ENCODE results near the gene WDR75.
"Not testable (repeated sequence)": the region's sequence is repeated elsewhere in the genome, so short reads cannot be mapped to it uniquely, and the experiment has no call there.

The WDR75 gene

GRCh38 chr2:189440947-189441708, at the start of gene WDR75:
WDR75 (plus strand) TSS chr2:189441474; CDS start chr2:189441493, 19 bp downstream.
- DNase-seq (ENCODE audit: low spot score) = peak; percentile 94

DNA sequence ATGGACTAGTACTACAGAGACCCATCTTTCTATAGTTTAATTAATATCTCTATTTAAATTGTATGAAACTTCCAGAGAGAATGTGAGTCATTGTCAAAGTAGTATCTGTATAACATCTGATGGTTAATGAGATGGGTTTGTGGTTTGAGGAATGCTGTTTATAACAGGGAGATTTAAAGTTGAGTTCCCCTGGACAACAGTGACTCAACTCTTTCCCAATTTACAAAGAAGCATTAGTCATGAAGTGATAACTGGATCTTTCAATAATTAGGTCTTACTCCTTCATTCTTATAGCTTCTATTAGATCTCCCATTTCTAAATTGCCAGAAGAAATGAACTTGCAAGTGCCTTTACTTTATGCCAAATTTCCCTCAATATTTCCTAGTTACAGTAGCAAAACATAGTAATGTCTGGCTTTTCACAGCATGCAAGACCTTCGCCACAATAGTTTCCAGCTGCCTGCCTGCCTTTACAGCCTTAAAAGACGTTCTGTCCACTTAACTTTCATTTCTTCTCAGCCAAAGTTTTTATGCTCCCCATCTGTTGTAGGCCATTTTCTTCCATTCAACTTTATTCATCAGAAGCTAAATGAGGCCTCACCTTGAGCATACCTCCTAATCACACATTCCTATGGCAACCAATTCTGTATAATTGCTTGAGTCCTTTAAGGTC, 47.7 kb upstream of the WDR75 start:
- no peak for DNase-seq (ENCODE audit: low spot score)

- no peak for DNase-seq (ENCODE audit: low spot score)
These were observed 46.7 kb upstream of the WDR75 start for GRCh38 chr2:189394525-189394924.

- DNase-seq (ENCODE audit: low spot score) = no peak
These were observed 38.3 kb upstream of the WDR75 start for GRCh38 chr2:189402932-189403331.

DNA sequence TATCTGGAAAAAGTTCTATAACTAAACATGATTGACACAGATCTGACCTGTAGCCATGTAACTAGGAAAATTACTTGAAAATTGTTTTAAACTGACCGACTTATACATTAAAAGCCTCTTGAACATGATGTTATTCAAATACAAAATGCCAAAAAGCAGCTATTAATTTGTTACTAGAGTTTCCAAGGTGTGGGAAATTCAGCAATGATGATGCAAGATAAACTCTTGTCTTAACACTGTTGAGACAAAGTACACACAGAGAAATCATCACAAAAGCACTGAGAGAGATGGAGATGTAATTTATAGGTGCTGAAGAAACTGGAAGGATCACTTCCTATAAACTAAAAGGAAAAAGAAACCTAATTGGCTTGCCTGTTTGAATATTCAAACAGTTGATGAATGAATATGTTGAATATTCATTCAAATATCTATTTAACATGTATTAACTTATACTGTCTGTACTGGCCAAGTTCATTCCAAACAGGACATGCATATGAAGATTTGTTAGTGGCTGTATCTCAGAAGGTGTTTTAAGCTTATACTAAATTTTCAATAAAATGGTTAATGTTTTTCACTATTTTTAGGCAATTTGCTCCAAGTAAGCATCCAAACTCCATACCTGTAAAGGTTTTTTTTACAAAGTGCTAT, 34.6 kb upstream of the WDR75 start:
- DNase-seq (ENCODE audit: low spot score) = no peak

DNA sequence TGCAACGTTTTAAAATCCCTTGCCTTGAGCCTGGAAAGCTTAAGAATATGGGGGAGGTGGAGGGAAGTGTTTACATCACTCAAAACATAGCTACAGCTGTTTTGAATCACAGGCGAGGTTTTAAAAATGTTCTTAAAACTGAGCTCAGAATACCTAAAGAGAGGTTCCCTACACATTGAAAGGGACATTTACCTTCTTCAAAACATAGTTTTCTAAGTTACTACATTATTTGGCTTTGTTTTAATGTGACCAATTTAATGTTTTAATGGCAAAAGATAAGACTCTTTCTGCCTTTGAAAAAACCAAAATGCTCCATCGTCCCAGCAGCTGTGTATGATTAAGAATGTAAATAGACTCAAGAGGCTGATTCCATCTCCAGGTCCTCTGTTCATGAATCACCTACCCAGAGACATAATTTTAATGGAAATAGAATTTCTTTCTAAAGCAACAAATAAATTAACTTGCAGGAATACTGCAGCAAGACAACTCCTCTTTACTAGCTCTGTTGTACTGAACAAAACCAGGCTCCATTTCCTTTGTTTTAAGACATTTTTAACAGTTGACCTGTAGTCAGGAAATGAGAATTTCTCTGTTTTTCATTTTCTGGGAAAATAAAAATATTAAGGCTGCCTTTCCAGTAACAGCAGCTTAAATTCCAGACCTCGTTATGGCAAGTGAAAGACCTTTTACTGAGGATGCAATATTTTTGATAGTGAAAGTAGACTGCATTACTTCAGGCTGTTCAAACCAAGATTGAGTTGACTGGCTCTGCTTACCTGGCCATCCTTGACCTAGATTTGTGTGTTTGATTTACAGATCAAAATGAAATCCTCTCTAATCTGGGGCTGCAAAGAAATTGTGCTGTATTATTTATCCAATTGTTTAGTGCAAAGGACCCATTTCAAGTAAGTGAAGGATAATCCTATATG, 33.7 kb upstream of the WDR75 start:
- peak; percentile 2 for DNase-seq (ENCODE audit: low spot score)

DNA sequence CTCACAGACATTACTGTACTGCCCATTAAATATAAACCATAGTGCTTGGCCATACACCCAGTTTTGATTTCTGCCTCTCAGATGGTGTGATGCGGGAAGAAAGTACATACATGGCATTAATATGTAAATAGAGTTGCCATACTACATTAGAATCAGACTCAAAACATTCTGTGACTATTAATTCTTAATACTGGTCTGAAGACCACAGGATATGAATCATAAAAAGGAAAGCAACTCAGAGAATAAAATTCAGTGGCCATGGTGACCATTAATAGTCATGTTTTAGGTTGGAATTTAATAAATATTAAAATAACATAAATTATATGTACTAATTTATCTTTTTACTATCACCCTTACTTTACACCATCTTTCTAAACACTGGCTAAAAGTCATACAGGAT, 33.0 kb upstream of the WDR75 start:
- DNase-seq (ENCODE audit: low spot score) = no peak

DNA sequence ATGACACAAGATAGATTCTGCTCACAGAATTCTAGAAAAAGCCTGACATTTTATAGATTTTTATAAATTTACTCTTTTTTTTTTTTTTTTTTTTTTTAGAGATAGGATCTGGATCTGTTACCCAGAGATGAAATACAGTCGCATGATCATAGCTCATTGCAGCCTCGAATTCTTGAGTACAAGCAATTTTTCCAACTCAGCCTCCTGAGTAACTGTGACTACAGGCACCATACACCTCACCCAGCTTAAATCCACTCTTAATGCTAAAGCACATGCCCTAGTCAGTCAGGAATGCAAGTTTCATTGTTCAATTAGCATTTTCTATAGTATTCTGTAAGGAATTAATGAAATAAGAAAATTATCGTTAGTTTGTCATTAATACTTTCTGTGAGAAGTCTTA, 32.1 kb upstream of the WDR75 start:
- DNase-seq (ENCODE audit: low spot score) = no peak

DNA sequence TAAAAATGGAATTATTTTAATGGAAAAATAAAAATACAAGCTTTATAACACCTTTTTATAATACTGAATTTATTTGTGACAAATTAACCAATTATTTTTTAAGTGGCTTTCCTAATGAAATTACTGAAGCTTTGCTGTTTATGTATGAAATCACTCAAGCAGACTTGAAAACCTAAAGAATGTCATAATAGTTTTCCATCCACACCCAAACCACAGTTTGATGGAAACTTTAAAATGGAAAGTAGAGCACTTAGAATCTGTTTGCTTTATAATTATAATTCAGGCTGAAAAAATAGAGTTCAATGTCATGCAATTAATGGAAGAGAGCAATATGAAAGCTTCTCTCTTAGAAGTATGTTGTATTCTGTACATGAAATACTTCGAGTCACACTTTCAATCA, 31.6 kb upstream of the WDR75 start:
- DNase-seq (ENCODE audit: low spot score) = no peak

GRCh38 chr2:189411860-189412259, 29.4 kb upstream of the WDR75 start:
- no peak for DNase-seq (ENCODE audit: low spot score)

DNA sequence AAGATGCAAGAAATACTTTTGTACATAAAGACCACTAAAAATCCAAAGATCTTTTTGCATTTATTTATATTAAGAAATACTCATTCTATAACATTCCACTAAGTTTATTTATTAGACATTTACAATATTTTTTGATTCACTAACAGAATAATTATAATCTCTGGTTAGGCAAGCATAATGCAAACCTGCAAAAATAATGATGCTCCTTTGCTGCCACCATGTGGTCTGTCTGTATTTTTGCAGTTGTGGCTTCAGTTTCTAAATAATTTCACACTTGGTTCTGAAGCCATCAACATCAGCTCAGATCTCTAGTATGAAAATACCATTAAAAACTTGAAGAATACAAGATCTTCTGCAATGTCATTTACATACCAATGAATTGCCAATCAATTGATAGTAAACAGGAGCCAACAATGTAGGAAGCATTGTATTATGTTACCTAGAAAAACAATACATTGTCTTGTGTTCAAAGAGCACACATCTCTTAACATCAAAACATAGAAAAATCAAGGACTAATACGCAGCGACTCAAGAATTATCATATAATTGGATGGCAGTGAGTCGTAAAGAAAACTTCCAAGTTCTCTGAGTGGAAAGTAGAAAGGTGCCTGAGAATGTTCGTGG, 28.8 kb upstream of the WDR75 start:
- DNase-seq (ENCODE audit: low spot score) = peak; percentile 65

- no peak for DNase-seq (ENCODE audit: low spot score)
These were observed 28.0 kb upstream of the WDR75 start for GRCh38 chr2:189413249-189413648.

DNA sequence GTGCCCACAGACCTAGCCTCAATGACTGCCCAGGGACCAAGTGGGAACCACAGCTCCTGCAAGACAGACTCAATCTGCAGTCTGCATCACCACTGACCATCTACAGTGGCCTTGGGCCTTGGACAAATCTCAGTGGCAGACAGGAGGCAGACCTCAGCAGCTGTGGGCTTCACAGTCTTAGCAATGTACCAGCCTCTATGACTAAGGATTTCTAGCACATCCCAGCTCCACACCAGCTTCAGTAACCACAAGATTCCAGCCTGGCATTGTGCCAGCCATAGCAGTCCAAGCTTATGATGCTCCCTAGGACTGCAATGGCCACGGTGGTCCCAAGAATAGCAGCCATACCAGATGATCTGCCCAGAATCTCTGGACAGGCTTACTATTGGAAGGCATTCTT, 19.6 kb upstream of the WDR75 start:
- no peak for DNase-seq (ENCODE audit: low spot score)

DNA sequence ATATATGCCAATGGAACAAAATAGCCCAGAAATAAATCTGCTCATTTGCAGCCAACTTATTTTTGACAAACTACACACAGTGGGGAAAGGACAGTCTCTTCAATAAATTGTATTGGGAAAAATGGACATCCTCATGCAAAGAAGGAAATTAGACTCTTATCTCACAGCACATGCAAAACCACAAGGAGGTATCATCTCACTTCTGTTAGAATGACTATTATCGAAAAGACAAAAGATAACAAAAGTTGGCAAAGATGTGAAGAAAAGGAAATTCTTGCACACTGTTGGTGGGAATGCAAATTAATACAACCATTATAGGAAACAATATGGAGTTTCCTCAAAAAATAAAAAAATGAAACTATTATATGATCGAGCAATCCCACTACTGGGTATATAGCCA, 16.3 kb upstream of the WDR75 start:
- no peak for DNase-seq (ENCODE audit: low spot score)

- DNase-seq (ENCODE audit: low spot score) = no peak
These were observed 15.6 kb upstream of the WDR75 start for GRCh38 chr2:189425676-189426075.

DNA sequence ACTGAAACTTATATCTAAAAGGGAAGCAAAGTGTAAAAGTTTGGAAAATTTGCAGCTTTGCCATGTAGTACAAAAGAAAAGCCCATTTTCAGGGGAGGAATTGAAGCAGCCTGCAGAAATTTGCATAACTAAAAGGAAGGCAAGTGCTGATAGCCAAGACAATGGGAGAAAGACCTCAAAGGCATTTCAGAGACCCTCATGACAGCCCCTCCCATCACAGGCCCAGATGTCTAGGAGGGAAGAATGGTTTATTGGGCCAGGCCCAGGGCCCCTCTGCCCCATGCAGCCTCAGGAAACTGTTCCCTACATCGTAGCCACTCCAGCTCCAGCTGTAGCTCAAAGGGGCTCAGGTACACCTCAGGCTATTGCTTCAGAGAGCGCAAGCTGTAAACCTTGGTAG, 14.4 kb upstream of the WDR75 start:
- DNase-seq (ENCODE audit: low spot score) = no peak

GRCh38 chr2:189427872-189428271, 13.4 kb upstream of the WDR75 start:
- no peak for DNase-seq (ENCODE audit: low spot score)

DNA sequence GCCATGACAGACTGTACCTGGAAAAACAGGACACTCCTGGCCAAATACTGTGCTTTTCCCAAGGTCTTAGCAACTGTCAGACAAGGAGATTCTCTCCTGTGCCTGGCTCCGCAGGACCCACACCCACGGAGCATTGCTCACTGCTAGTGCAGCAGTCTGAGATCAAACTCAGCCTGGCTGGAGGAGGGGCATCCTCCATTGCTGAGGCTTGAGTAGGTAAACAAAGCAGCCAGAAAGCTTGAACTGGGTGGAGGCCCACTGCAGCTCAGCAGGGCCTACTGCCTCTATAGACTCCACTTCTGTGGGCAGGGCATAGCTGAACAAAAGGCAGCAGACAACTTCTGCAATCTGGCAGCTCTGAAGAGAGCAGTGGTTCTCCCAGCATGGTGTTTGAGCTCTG, 10.8 kb upstream of the WDR75 start:
- DNase-seq (ENCODE audit: low spot score) = not testable (repeated sequence)

- not testable (repeated sequence) for DNase-seq (ENCODE audit: low spot score)
These were observed 5.5 kb upstream of the WDR75 start for GRCh38 chr2:189435803-189436202.

- DNase-seq (ENCODE audit: low spot score) = no peak
These were observed 3.3 kb upstream of the WDR75 start for GRCh38 chr2:189437926-189438325.

DNA sequence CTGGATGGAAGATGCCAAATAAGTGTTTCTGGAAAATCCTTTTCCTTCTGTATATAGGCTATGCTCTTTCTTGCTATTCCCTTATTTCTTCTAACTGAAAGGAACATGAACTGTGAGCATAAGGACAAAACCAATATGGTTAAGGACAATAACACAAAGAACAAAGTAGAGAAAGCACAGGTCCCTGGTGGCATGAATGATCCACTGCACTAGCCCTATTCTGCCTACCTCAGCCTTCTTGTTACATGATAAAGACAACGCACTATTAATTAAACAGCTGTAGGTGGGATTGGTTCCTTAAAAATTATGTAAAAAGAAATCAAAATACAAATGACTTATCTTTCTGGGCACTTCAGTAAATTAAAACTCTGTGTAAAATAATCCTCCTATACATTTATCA, 1.9 kb upstream of the WDR75 start:
- no peak for DNase-seq (ENCODE audit: low spot score)

GRCh38 chr2:189440644-189440946, 679 bp upstream of the WDR75 start:
- DNase-seq (ENCODE audit: low spot score) = no peak

Measured in CD4-positive, alpha-beta T cell treated with Interleukin-2 at 100 ng/mL for 4 hours (primary cell).